ENCODE measurements around the gene MAP3K5.
A peak's percentile ranks its signal among the peaks of the same experiment; 100 is the strongest.
"Not testable (repeated sequence)": the region's sequence is repeated elsewhere in the genome, so short reads cannot be mapped to it uniquely, and the experiment has no call there.

The MAP3K5 gene

DNA sequence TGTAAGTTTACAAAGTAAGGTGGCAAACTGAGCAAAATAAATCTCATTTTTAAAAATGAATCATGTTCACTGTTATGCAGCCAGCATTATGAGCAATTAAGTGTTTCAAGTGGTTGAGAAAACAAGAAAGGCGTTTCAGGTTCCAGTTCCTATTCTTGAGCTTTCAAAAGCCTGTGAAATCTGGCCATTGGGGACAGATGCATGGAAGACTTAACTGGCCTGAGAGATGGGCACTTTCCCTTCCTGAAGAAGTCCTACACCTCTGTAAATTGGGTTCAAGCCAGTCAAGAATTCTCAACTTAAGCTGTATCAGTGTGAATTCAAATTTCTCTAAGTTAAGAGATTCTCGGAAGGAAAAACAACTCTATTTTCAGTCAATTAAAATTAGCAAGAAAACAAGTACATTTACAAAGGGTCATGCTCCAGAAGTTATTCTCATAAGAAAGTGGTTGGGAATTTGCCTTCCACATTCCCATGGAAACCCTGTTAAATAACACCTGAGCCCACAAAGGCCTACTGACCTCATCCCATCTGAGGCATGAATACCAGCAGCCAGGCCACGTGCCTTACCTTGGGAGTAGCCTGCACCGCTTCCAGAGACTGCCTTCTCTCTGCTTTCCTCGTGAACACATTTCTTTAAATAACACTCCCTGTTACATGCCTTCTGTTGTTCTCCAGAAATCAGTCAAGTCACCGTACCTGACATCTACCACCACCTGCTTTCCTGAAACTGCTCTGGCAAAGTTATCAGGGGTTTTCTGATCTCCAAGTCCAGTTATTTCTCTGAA is 19.4 kb downstream of the MAP3K5 start:
- no peak for DNase-seq (ENCODE audit: low read depth)

GRCh38 chr6:136771306-136771705 is 21.0 kb downstream of the MAP3K5 start:
- no peak for DNase-seq (ENCODE audit: low read depth)

DNA sequence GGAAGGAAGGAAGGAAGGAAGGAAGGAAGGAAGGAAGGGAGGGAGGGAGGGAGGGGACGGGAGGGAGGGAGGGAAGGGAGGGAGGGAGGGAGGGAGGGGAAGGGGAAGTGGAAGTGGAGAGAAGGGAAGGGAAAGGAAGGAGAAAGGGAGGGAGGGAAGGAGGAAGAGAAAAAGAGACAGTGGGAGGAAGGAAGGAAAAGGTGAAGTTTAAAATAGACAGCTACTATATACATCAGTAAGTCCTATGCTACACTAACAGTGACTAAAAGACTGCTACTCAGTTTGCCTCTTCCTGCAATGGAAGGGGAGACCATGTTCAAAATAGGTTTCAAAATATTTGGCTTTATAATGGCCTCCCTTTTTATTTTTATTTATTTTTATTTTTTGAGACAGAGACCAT is 22.5 kb downstream of the MAP3K5 start:
- DNase-seq (ENCODE audit: low read depth), result no peak

- DNase-seq (ENCODE audit: low read depth), result no peak
Observed at GRCh38 chr6:136769124-136769523, 23.2 kb downstream of the MAP3K5 start.

GRCh38 chr6:136767570-136768309 is 24.5 kb downstream of the MAP3K5 start:
- DNase-seq (ENCODE audit: low read depth), result no peak

DNA sequence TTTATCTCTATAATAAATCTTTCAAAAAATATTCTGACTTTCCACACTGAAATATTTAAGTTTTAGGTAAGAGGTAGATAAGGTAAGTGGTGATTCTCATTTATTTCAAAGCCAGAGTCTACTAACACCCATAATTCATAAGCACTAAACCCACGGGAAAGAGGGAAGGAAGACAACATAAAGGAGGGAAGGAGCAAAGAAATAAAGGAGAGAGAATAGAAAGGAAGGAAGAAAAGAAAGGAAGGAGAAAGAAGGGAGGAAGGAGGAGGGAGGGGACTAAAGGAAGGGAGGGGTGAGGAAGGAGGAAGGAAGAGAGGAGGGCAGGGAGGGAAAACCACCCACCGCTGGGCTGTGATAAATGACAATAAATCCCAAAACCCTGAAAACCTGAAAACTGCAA is 25.2 kb downstream of the MAP3K5 start:
- no peak for DNase-seq (ENCODE audit: low read depth)

DNA sequence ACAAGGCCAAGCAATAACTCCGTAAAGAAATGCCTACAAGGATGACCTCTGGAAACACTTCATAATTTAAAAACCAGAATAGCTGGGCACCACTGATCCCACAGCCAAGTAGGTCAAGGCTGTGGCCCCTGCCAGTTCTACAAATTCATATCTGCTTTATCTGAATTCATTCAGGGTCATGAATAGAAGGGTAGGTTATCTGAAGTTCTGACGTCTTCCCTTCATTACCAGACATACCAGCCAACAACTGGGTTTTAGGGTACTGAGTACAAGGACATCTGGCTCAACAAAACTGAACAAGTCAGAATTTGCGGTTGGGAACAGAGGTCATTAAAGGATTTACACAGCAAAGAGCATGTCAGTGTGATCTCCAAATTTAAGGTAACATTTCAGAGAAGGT is 26.0 kb downstream of the MAP3K5 start:
- DNase-seq (ENCODE audit: low read depth), result no peak

- no peak for DNase-seq (ENCODE audit: low read depth)
Observed at GRCh38 chr6:136764517-136764993, 27.7 kb downstream of the MAP3K5 start.

- DNase-seq (ENCODE audit: low read depth), result no peak
Observed at GRCh38 chr6:136763716-136764516, 28.4 kb downstream of the MAP3K5 start.

GRCh38 chr6:136763255-136763654 is 29.0 kb downstream of the MAP3K5 start:
- DNase-seq (ENCODE audit: low read depth), result no peak

DNA sequence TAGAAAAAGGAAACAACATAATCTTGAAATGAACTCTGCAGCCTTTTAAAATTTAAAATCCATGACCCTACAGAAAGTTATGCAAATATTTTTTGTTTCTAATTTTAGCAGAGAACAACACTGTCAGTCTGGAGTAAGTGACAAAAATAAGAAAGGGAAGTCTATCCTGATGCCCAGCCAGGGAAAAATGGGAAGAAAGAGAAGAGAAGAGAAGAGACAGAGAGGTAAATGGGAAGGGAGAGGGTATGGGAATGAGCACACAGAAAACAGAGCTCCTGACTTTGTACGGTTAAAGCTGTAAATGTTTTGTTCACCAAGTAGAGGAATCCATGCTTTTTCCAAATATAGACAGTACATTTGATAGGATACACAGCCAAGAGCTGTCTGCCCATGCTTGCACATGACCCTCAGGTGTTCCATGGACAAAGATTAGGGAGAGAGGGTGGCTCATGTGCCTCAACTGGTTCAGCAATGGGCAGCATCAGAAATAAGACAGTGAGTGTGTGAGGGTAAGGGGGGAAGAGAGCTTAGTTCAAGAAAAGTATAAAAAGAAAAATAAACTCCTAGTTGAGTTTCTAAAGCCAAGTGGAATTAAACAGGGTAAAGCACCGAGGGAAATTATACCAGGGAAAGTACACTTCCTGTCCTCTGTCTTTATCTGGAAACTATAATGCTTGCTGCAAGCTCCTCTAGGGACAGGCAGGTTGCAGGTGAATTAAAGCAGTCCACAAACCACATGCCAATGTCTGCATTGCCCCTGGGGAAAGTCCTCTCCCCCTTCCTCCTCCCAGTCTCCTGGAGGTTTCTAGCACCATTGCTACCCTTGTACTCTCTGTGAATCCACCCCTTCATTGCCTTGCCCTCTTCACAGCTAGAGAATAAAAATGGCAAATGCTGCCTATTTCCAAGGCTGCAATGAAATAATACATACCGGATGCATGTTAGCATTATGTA is 30.0 kb downstream of the MAP3K5 start:
- no peak for DNase-seq (ENCODE audit: low read depth)

GRCh38 chr6:136761227-136761922 is 30.9 kb downstream of the MAP3K5 start:
- DNase-seq (ENCODE audit: low read depth), result no peak

- not testable (repeated sequence) for DNase-seq (ENCODE audit: low read depth)
Observed at GRCh38 chr6:136760781-136761180, 31.5 kb downstream of the MAP3K5 start.

DNA sequence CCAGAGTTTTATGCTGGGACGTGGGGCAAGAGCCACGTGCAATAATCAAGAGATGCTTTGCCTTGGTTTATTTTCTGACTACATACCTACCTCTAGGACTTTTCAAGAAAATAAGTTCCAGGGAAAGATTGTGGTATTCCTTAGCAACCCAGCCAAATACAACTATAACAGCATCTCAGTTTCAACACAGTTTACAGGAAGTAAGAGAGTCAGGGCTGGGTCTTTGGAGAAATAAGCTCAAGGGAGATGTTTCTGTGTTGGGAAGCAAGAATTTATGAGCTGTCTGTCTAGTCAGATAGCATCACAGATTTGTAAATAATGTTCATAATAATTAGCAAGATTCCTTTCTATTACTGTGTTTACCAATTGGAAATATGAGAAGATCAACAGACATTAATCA is 35.1 kb downstream of the MAP3K5 start:
- DNase-seq (ENCODE audit: low read depth), result no peak

DNA sequence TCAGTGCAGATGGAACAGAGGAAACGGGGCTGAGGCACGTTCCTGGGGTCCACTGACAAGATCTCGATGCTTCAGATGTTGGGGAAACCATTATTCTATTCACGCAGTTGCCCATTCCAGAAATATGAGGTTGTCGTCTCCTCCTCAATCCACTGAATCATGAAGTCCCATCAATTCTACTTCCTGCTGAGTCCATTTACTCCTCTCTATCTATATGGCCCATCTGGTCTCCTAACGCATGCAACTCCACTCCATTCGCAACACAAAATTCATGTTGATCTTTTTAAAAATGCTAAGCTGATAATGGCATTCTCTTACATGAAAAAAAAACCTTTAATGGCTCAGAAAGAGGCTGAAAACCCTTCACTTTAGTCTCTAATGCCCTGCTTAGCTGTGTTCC is 37.5 kb downstream of the MAP3K5 start:
- DNase-seq (ENCODE audit: low read depth), result no peak

- peak; percentile 35 for DNase-seq (ENCODE audit: low read depth)
Observed at GRCh38 chr6:136753624-136754023, 38.7 kb downstream of the MAP3K5 start.

DNA sequence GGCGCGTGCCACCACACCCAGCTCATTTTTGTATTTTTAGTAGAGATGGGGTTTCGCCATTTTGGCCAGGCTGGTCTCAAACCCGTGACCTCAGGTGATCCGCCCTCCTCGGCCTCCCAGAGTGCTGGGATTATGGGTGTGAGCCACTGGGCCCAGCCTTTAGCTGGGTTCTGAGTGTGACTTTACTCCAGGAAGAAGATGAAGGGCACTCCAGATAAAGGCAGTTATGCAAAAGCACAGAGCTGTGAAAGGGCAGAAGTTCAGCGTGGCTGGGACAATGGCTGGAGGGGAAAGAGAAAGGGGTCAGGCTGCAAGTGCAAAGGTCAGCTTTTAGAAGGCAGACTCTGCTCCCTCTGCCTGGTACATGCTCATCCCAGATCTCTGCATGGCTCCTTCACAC is 39.7 kb downstream of the MAP3K5 start:
- no peak for DNase-seq (ENCODE audit: low read depth)

DNA sequence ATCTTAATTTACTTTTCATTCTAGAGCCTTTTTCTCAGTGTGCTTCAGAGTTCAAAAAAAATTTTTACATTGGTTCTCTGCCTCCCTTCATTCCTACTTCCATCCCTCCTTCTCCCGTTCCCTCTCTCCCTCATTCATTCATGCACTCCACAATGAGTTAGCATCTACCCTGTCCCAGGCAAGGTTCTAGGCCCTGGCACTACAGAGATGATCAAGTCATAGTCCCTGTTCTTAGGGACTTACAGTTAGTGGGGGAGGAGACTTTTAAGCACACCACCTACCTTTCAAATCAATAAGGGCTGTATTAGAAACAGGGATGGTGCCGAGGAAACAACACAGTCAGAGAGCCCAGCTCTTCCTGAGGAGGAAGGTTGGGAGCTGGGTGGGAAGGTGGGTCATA is 40.3 kb downstream of the MAP3K5 start:
- DNase-seq (ENCODE audit: low read depth), result no peak

DNA sequence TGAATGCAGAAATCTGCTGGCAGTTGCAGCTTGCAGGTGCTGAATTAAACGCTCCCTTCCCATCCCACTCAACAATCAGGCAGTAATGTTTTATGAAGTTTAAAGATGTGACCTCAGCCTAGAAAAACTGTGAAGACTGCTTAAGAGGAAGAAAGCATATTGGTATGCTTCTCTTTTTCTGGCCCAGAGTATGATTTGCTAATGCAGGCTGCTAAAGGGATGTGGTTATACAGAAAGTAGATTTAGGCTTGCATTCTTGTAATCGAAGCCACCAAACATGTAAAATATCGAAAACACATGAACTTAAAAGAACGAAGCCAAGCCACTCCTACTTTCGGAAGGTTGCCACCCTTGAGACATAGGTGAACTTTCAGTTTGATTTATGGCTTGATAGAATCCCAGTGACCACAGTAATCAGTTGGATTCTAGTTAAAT is 40.7 kb downstream of the MAP3K5 start:
- no peak for DNase-seq (ENCODE audit: low read depth)

GRCh38 chr6:136750696-136751521 is 41.4 kb downstream of the MAP3K5 start:
- DNase-seq (ENCODE audit: low read depth), result no peak

All from activated T-cell treated with anti-CD3 and anti-CD28 coated beads for 1 hour (primary cell).